Measurements from ENCODE around the gene S100A10.

S100A10 gene

DNA sequence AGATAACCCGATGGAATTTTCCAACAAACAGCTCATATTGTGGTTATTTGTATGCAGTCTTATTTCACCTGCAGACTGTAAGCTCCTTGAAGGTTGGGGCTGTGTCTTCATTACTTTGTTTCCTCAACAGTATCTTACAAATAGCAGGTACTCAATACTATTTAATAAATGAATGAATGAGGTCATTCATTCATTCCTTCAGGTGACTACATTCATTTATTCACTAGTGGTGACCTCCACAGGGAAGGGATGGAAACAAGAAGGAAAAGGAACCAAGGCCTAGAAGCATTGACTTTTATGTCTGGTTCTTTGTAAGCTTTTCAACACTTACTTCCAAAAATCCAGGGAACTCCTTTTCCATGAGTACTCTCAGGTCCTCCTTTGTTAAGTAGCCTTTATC, 7.9 kb downstream of the S100A10 start:
- DNase-seq = no peak

DNA sequence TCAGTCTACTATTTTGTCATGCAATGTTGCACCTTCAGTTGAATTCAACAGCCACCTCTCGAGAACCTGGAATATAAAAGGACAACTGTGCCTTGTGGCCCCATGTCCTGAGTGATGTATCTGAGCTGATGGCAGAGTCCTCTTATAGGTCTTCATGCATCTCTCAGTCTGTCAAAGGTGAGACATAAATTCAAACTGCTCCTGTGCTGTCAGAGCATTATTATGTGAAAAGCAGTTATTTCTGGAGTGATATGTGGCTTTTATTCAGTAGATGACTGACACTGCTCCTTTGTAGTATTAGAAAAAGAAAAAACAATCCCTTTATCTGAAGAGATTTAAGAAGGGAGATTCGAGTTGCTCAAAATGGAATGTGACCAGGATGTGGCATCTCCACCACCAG, 8.4 kb downstream of the S100A10 start:
- DNase-seq = no peak

DNA sequence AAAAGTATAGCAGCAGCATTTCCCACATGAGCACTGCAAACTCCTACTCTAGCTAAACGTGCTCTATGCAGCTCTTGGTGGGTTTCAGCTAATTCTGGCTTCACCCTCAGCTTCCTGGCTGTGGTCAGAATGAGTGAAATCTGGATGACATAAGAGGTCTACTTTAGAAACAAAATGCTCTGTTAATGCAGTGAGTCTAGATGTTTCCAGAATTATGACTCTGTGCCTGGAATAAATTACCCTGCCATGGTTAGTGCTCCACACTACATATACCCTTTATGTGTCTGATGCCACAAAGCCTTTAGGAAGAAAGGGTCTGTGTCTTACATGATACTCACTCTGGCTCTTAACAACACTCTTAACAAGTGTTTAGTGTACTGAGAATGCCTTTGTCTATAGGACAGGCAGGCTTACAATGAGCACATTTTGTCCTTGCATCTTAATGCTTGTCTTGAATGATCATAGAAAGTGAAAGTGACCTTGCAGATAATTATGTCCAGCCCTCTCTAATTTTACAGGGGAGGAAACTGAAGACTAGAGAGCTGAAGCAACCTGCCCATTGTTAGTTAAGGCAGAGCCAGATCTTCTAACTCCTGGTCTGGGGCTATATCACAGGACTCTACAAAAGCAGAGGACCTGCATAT, 9.2 kb downstream of the S100A10 start:
- DNase-seq = no peak

DNA sequence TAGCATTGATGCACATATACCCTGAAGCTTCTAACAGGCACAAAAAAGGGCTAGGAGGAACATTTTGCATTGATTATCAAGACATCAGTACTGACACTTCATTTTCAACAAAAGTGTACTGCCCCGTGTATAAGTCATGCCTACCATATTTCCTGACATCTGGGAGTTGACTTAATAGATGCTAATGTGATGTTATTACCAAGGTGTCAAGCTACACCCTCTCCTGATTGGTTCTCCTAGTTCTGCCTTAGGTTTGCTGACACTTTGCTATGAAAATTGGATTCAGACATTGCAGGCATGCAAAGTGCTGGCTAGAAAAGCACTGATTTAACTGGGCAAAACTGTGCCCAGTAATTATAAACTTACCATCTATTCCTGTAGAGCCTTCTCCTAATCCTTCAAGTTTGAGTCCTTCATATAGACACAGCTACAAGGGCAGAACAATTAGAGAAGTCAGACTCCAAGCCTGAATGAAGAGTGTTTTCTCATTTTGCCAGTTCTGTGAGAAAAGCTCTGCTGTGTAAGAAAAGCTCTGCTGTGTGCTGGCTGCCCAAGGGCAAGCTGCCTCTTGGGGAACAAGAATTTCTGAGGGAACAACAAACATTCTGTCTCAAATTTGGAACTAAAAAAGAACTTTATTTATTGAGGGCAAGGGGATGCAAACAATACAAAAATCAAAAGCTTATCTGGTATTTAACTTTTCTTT, 11.2 kb downstream of the S100A10 start:
- no peak for DNase-seq

DNA sequence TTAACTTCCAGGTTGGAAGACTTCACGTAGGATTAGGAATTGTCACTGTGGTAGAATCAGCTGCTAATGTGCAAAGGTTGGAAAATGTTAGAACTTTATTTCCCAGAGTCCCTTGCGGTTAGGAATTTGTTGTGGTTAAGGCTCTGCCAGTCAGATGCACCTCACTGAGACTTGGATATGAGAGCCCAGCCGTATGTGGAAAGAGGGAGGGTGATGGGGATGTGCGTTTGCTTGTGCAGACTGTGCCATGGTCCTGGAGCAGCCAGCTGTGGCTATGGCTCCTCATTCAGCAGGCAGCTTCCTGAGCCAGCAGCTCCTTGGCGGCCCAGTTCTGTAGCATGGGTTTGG, 12.5 kb downstream of the S100A10 start:
- DNase-seq = no peak

DNA sequence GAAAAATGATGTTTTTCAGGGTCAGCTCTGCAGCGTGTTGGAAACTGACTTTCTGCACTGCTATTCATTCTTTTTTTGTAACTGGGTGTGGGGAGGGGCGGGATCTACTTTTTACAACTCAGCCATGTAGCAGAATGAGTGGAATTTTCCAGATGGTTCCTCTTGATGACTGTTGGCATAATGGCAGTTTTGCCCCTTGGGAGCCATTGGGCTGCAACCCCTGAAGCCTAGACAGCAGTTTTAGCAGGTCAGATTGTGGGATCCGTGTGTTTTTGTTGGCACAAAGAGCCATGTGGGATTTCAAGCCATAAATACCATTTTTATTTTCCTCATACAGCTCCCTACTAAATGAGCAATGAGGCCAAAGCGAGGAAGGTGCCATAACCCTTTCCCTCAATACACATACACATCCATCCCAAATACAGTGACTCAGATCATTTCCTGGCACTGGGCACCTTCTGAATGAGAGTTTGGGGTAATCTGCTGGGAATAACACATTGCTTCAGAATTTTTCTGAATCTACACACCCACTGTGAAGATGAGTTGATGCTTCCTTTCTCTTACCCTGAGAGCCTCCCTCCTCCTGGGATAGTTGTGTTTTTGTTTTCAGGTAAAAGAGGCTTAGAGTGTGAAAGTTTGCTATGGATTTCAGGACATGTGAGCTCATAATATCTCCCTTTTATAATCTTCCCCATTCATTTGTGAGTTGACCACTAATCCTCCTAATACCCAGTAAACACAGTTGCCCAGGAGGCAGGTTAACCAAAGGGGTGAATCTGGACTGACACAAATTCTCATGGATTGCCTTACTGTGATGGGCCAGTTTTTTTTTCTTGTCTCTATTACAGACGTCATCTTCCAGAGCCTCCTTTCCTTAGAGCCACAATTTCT, 13.1 kb downstream of the S100A10 start:
- no peak for DNase-seq

DNA sequence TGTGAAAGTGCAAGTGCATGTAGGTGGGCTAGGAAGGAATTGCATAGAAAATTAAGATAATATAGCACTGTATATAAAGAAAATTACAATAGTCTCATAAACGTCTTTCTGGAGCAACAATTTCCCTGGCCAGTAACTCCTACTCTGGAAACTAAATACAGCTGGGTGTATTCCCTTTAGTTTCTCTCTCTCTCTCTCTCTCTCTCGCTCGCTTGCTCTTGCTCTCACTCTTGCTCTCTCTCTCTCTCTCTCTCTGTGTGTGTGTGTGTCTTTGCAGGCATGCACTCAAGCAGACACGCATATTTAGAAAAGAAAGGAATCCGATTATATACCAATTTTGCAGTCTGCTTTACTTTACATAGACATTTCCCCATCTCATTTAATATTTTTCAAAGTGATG, 14.7 kb downstream of the S100A10 start:
- no peak for DNase-seq

DNA sequence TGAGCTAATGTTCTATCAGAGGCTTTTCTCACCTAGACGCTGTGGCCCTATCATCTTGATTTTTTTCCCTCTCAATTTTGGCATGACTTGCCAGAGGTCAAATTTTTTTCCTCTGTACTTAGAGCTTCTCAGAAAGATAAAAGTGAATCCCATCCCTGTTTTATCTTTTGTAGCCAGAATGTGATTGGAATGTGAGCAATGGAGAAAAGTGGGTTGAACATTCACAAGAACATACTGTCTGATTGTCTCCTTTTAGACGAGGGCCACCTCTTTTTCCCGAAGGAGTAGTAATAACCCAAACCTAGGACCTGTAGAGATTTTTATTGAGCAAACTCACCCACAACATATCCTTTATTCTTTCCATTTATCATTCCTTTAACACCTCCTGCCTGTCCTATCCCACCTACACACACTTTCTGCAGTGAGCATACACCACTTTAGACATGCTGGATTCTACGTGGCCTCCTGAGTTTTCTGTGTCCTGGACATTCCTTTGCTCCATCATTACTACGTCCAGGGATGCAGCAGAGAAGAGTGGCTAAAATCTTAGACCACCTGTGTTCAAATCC, 15.9 kb downstream of the S100A10 start:
- no peak for DNase-seq

DNA sequence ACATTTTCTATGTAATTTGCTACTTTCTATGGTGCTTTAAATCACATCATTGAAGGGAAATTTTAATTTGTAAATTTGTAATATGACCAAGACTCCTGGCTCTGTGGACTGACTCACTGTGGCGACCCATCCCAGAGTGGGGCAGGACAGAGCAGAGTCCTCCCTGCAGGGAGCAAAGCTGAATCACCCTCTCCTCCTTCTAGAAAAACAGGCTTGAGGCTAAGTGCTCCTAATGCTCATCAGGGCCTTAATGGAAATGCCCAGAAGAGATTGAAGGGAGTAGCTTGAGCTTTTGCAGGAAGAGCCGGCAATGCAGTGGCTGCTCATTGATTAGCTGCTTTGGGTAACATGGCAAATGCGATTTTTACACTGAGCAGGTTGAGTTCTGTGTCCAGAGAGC, 16.8 kb downstream of the S100A10 start:
- DNase-seq = no peak

DNA sequence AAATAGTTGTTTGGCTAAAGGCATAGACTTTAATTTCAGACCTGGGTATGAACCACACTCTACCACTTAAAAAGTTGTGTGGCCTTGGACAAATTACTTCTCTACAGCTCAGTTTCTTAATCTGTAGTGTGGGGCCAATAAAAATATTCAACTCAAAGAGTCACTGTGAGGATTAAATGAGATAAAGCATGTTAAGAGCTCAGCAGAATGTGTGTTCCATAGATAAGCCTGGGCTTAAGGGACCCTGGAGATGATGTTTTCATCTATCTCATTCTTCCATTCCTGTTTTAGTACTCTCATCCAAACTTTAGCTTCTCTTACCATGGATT, 17.7 kb downstream of the S100A10 start:
- no peak for DNase-seq

DNA sequence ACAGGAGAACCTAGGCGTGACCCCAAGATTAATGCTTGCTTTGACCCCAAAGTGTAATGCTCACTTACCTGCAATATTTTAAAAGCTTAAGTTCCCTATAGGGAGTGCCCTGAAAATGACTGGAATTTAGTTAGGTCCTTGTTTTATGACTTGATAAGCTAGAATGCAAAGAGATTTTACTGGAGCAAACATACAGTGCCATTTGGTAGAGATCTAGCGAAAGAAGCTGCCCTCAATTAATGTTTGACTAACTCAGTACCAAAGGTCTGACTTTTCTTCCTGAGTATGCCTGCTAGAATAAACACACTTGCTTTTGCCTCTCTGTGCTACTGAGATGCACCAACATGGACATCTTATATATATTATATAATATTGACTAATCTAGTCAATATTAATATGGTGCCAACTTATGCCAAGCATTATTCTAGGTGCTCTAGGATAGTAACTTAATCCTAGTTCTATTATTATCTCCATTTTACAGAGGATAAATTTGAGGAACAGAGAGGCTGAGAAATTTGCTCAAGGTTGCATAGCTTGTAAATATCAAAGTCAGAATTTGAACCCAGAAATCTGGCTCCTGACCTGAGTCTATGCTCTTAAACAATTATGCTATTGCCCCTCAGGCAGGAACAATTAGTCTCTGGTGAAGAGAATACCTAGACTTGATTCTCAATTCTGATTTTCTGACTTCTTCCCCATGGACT, 18.2 kb downstream of the S100A10 start:
- no peak for DNase-seq

DNA sequence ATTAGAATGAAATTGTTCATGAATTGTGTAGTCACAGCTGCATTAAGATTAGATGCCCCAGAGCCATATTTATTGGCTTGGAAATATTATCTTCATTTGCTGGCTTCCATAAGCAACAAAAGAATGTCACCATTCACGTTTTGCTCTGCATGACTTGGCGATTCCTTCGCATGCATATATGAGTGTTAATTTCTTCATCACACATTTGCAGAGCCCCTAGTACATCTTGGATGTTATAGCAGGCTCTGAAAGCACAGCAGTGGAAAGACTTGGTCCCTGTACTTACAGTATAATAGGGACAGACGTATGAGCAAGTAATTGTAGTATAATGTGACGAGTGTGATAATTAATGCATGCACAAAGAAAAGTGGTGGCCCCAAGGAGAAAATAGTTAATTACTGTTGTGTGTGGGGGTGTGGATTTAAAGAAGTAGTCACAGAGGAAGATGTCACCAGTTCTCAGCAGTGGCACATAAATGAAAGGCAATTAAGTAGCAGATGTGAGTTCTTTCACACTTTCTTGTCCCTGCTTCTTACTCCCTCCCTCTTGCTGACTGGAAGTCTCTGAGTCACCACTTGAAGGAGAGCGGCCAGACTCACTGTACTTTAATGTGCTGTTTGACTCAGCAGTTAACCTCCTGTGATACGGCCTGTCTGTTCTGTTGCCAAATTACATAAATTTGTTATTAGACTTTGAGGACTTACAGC, 21.0 kb downstream of the S100A10 start:
- DNase-seq = no peak

DNA sequence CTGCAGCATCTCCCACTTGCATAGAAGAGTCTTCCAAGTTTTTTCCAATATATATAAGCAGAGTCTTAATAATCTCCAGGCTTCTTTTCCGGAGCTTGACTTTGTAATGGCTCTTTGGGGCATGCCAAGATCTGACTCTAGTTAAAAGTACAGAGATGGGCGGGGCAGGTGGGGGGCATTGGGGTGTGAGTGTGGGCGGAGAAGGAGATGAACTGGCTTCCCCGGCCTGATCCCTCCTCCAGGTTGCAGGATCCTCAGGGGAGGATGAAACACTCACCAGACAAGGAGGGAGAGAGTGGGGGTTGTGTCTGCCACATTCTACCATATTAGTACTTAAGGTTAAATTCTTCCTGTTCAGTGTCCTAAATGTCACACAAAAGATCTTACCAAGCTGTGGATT, 23.0 kb downstream of the S100A10 start:
- no peak for DNase-seq

DNA sequence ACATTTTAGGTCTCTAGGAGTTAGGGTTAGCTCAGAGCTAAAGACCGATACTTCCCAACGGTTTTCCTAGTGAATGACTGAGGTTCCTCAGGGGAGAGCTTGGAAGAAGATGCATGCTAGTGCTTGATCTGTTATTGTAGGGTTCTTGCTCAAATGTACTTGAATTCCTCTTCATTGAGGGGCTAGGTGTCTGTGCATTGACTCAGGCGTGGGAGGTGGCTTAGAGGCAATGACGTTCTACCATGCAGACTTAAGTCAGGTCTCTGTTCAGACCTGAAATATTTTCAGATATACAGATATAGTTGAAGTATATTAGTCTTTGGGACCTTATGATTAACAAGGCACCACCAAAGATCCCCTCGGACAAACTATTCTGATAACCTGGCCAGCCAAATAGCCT, 23.5 kb downstream of the S100A10 start:
- DNase-seq = no peak

DNA sequence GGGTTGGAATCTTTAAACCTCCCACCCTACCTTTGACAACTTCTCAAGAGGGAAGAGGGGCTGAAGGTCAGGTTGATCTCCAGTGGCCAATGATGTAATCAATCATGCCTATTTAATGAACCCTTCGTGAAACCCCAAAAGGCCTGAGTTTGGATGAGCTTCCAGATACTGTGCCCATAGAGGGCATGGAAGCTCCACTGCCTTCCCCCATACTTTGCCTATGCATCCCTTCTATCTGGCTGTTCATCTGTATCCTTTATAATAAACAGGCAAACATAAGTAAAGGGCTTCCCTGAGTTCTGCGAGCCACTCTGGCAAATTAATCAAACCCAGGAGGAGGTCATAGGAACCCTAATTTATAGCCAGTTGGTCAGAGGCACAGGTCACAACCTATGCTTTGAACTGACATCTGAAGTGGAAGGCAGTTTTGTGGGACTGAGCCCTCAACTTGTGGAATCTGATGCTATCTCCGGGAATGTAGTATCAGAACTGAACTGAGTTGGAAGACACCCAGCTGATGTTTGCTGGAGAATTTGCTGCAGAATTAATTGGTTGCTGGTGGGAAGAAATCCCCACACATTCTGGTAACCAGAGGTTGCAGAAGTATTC, 24.8 kb downstream of the S100A10 start:
- DNase-seq = no peak

DNA sequence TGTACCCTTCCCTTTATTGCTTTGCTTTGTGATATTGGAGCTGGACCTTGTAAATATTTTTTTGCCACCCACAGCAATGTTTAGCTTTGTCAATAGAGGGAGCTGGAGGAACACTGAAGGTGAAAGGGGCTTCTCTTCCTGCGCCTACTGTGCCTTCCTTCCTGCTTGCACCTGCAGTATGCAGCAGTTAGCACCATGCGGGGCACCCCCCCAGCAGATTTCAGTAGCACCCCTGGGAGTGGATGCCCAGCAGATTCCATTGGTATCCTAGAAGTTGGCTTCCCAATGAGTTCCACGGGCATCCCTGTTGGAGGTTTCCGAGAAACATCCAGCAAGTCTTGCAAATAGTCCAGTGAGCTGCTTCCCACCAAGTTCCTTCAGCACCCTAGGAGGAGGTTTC, 25.6 kb downstream of the S100A10 start:
- no peak for DNase-seq

DNA sequence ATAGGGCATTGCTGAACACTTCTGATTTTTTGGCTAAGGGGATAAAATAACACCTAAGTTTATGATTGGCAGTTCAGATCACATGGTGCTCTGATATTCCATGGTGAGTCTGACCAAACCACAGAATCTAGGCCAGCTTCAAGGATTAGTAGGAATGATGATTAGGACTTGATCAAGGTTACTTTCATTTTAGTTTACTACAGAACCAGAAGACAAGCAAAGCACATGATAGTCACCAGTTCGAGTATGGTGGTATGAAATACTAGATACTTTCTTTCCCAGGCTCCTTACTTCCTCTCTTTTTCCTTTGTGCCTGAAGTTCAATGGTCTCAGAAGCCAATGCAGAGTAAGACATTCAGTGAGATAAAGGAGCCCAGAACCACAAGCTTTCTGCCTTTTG, 26.6 kb downstream of the S100A10 start:
- no peak for DNase-seq

DNA sequence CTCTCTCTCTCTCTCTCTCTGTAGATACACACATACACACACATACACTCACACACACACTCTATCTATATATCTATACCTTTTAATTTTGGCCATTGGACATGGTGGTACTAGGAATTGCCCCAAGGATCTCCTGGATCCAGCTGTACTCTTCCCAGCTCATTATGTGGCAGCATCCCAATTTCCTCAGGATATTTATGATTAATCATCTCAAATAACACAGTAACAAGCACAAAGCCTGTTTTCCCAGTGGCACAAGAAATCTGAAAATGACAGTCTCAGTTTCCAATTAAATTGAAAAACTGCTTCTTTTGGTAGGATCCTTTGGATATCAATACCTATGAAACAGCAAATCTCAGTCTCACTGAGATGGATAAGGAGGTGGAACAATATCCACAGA, 27.6 kb downstream of the S100A10 start:
- no peak for DNase-seq

DNA sequence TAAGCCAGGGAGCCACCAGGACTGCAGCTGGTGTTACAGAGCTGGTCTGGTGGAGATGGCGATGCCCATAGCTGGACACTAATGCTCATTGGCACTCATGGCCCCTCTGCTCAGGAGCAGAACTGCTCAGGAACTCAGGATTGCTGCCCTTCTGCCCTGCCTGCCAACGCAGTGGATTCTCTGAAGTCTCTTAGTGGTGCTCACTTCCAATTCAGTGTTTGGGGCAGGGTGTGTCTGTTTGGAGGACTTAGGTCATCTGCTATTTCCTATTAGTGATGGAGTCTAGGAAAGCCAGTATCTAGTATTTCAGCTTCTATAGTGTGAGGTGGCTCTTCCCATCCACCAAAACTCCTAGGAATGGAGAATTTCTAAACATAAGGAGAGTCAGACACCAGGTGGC, 29.1 kb downstream of the S100A10 start:
- no peak for DNase-seq

DNA sequence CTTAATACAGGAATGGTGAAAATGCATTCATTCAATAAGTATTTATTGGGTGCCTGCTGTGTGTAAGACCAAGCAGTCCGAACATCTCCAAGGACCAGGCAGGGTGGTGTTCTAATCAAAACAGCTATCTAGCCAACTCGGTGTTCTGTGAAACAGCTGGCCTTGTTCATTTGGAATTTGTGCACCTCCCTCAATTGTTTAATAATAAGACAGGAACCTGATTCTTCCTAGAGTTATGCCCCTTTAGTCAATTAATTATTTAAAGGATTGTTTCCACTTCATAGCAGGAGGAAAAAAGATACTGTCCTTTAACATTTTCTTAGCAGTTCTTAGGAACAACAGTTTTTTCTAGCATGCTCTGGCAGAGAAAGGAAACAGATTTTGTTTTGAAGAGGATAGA, 30.4 kb downstream of the S100A10 start:
- DNase-seq = no peak

DNA sequence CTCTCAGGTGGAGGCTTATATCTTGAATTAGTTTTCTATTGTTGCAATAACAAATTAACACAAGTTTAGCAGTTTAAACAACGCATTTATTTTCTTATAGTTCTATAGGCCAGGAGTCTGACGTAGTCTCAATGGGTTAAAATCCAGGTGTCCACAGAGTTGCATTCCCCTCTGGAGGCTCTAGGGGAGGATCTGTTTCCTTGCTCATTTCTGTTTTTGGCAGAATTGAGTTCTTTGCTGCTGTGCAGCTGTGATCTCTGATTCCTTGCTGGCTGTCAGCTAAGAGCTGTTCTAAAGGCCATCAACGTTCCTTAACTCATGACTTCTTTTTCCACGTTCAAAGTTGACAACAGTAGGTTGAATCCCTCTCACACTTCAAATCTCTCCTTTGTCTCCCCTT, 31.8 kb downstream of the S100A10 start:
- DNase-seq = no peak
